Stimulated activated naive CD4-positive, alpha-beta T cell treated with Interleukin-2 at 50 U/mL for 16 hours (primary cell): ENCODE results near the gene UBAC1.

Experiments
- DNase-seq: peaks from one replicate; lab custom pipeline; 2025; lab: John Stamatoyannopoulos, UW

UBAC1 gene

DNA sequence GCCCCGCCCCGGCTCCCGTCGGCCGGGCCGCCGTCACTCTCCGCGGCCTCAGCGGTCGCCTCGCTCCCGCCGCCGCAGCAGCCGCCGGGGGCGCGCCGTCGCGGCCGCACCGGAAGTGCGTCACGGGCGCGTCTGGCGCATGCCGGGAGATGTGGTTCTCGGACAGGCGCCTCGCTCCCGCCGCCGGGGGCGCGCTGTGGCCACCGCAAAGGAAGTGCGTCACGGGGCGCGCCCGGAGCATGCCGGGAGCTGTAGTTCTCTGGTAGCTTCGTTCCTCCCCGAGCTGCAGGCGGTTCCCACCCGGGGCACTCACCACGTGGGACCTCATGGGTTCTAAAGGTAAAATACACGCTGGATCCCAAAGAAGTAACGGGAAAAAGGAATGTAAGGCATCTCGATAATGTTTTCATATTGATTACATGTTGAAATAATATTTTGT lies at the start of gene UBAC1:
TSS of gene UBAC1 (minus strand) at position 97 of the 439 bp plus-strand sequence. CDS start 211 bp downstream, outside the sequence.
- DNase-seq: peak; percentile 91

GRCh38 chr9:136010615-136011361 lies 49.6 kb upstream of the UBAC1 start:
- DNase-seq: no peak

DNA sequence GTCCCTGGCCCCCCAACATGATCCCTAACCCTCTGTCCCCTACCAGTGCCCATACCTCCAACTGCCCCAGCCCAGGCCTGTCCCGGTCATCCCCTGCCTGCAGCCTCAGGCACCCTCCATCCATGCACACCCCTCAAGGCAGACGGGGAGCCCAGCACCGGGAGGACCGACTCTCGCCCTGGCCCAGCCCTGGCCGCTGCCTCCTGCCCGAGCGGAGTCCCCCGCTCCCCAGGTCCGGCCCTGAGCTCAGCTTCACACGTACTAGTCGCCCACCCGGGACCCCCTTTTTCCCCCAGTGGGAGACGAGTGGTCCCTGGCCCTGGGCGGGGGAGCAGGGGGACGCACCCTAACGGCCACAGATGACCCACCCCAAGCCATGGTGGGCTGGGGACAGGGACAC lies 49.0 kb upstream of the UBAC1 start:
- DNase-seq: no peak

GRCh38 chr9:136009516-136009915 lies 48.3 kb upstream of the UBAC1 start:
- DNase-seq: no peak

GRCh38 chr9:136008693-136008997 lies 47.5 kb upstream of the UBAC1 start:
- DNase-seq: no peak

DNA sequence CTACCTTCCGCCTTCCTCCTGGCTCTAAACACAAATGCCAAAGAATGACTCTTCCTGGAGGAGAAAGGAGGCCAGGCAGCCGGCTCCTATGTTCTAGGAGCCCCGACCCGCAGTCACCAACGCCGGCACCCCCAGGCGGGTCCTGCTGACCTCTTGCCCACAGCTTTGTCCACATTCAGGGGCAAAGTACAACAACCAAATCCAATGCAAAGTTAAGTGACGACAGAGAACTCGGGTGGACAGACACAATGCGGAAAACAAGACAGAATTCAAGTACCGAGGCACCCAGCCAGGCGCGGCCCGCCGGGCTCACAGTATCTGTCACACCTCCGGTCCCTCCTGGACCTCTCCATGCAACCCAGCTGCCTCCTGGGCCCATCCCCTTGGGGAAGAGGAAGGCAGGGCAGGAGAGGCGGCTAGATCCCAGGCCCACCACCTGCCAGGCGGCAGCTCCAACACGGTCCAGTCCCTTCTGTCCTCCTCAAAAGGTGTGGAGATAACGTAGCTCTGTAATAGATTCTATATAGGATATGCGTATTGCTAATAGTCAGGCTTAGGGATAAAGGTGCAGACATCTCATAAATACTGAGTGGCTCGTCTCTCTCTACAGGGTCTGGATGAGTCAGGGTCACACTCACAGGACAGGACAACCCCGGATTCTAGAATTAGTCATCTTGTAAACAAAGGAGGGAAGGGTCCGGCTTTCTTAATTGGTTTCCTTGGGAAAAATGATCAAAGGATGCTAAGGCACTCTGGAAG lies 46.9 kb upstream of the UBAC1 start:
- no peak for DNase-seq

- DNase-seq: no peak
Measured at GRCh38 chr9:136007276-136007933, 46.2 kb upstream of the UBAC1 start.

DNA sequence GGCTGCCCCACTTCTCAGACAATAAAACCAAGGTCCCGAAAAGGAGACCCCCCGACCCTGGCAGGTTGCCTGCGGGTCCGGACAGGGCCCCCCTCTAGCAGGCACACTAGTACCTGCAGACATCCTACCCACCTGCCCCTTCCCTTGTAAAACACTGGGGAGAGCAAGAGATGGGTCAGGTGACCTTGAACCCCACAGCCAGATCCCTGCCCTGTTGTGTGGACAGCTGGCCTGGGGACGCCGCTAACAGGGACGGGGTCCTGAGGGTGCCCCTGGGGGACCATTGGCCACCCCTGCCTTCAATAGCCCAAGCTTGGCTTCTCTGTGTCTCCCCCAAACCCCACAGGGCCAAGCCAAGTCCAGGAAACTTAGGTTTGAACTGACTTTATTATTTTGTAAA lies 45.0 kb upstream of the UBAC1 start:
- DNase-seq: no peak

- DNase-seq: no peak
Measured at GRCh38 chr9:136004712-136005111, 43.5 kb upstream of the UBAC1 start.

GRCh38 chr9:136004219-136004618 lies 43.0 kb upstream of the UBAC1 start:
- DNase-seq: no peak

GRCh38 chr9:136003411-136004218 lies 42.4 kb upstream of the UBAC1 start:
- DNase-seq: no peak

- no peak for DNase-seq
Measured at GRCh38 chr9:136002881-136003280, 41.7 kb upstream of the UBAC1 start.

DNA sequence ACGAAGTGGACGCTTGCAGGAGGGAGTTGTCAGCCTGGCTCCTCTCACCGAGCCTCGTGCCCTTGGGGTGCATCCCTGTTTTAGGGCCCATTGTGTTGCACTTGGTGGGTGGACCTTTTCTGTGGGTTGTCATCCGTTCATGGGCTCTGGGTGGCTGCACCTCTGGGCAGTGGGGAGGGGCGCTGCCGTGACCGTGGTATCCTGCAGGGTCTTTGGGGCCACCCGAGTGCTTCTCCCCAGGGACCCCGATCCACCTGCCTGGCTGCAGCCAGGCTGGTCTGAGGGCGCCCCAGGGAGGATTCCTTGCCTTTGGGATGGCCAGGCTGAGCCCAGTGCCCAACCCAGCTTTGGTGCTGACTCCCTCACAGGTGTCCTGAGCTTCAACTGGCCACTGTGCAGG lies 41.0 kb upstream of the UBAC1 start:
- DNase-seq: no peak

DNA sequence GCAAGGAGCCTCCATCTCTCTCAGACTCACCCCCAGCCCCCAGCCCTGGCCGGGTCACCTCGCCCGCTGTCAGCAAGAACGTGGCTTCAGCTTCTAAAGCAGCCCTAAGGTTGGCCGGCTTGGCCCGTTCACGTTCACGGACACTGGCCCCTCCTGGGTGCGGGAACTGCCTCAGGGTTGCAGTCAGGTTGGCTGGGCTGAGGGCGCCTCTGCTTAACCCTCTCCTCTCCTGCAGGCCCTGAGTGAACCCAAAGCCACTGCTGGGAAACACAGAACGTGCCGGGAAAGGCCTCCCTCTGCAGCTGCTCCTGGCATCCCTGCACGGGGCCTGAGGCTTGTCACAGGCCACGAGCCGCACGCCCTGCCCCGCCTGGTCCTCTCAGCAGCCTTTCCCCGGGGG lies 40.1 kb upstream of the UBAC1 start:
- DNase-seq: no peak

DNA sequence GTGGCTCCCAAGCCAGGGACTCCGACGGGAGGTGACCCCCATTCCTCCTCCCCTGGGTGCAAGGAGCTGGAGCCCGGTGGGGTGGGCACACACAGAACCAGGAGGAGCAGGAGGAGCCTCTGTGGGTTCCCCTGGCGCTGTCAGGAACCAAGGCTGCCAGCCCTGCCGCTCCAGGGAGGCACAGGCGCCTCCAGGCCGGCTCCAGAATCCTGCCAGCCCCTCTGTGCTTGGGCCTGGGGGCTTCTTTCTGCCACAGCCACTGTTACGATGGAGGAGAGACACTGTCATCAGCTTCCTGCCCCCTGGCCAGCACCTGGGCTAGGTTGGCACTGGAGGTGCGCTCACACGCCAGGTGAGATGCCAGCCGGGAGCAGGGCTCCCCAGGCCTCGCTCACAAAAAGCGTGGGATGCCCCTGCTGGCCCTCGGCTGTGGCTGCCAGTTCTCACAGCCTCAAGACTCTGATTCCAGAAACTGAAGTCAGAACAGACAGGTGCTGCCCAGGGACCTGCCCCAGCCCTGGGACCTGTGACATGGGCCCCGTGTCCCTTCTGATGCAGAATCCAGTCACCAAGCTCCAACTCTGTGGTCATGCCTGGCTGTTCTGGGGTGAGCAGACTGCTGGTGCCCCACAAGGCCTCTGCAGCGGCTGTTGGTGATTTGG lies 37.4 kb upstream of the UBAC1 start:
- DNase-seq: no peak

DNA sequence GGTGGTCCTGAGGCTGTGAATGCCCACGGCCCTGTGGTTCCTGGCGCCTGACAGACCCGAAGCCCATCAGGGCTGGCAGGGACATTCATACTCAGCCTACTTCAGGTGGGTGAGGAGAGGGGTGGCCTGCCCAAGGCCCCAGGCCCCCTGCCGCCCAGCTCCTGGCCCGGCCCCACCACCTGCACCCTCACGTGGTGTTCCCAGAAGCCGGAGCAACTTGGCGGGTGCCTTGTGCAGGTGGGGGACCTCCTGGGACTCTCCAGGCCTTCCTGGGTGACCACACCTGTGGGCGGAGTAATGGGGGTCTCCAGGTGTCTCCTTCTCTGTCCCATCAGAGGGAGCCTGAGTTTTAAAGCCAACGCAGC lies 36.8 kb upstream of the UBAC1 start:
- no peak for DNase-seq

GRCh38 chr9:135997090-135998015 lies 36.2 kb upstream of the UBAC1 start:
- DNase-seq: no peak

GRCh38 chr9:135995816-135996215 lies 34.6 kb upstream of the UBAC1 start:
- no peak for DNase-seq

GRCh38 chr9:135994501-135995192 lies 33.5 kb upstream of the UBAC1 start:
- no peak for DNase-seq
